K562 (cell line): ENCODE measurements around the gene MED15. TPM values are rescaled to one million over a fixed set of nuclear protein-coding genes. Genes with fewer than 3 reads are reported as not detected.

ENCODE experiments used
- DLX4 ChIP-seq: fragments of 250-450 bp; sonication (Bioruptor Pico); IDR thresholded peaks from 2 replicates; pipeline ENCODE4 v1.6.1; 2021; ENCODE audit warnings: mild to moderate bottlenecking
- DNMT1 ChIP-seq: fragments of 450-650 bp; IDR thresholded peaks from 2 replicates; pipeline ENCODE4 v1.6.1; 2016; ENCODE audit warnings: antibody characterized with exemption, mild to moderate bottlenecking
- DPF2 ChIP-seq: fragments of 450-650 bp; IDR thresholded peaks from 2 replicates; pipeline ENCODE4 v1.6.1; 2016
- ELK1 ChIP-seq: sonication (generic); formaldehyde crosslinking; IDR thresholded peaks from 2 replicates; pipeline ENCODE4 v1.8.1; 2022; ENCODE audit warnings: missing genetic modification reagents
- EP300 ChIP-seq: IDR thresholded peaks from 2 replicates; pipeline ENCODE4 v1.6.1; 2012; ENCODE audit warnings: low read length, improper control_type of control experiment
- HDAC6 ChIP-seq: IDR thresholded peaks from 2 replicates; pipeline ENCODE4 v1.6.1; 2012; ENCODE audit warnings: low read depth, mild to moderate bottlenecking, control low read depth, inconsistent platforms, low read length, moderate library complexity
- NFE2 ChIP-seq: IDR thresholded peaks from 2 replicates; pipeline ENCODE4 v1.6.1; 2014; ENCODE audit warnings: antibody characterized with exemption, low read depth
- POU5F1 ChIP-seq: fragments of 150-350 bp; IDR thresholded peaks from 2 replicates; pipeline ENCODE4 v1.6.1; 2014; ENCODE audit warnings: borderline replicate concordance, low read length, low read depth, mild to moderate bottlenecking; ENCODE audit not compliant: partially characterized antibody
- PRMT5 ChIP-seq: sonication (generic); formaldehyde crosslinking; IDR thresholded peaks from 2 replicates; pipeline ENCODE4 v1.5.0; 2020; ENCODE audit warnings: missing genetic modification reagents
- TFE3 ChIP-seq: fragments of 450-650 bp; formaldehyde crosslinking; IDR thresholded peaks from 2 replicates; pipeline ENCODE4 v1.4.0; 2020; ENCODE audit warnings: mild to moderate bottlenecking, mixed read lengths
- ZBTB40 ChIP-seq, 2 experiments: fragments of 450-650 bp in 1 of 2; sonication (generic) in 1 of 2; formaldehyde crosslinking in 1 of 2; IDR thresholded peaks; 2 replicates each; pipeline versions ENCODE4 v1.7.1 to v1.9.0; 2016 to 2022; ENCODE audit warnings: inconsistent platforms in 1 of 2, mild to moderate bottlenecking in 1 of 2, missing genetic modification reagents in 1 of 2
- ZNF121 ChIP-seq: sonication (generic); formaldehyde crosslinking; conservative IDR thresholded peaks from 2 replicates; pipeline ENCODE4 v1.8.0; 2022; ENCODE audit warnings: missing genetic modification reagents
- ZNF444 ChIP-seq: fragments of 250-450 bp; sonication (Bioruptor Pico); IDR thresholded peaks from 2 replicates; pipeline ENCODE4 v1.4.0; 2020; ENCODE audit warnings: mild to moderate bottlenecking, moderate library complexity
- ZNF445 ChIP-seq: fragments of 250-450 bp; sonication (Bioruptor Pico); IDR thresholded peaks from 2 replicates; pipeline ENCODE4 v1.4.0; 2020; ENCODE audit warnings: low read depth, mild to moderate bottlenecking, moderate library complexity
- ZNF57 ChIP-seq: fragments of 450-650 bp; formaldehyde crosslinking; IDR thresholded peaks from 2 replicates; pipeline ENCODE4 v1.4.0; 2020; ENCODE audit warnings: mild to moderate bottlenecking, moderate library complexity
- ZNF668 ChIP-seq: fragments of 250-450 bp; sonication (Bioruptor Pico); IDR thresholded peaks from 2 replicates; pipeline ENCODE4 v1.8.0; 2022; ENCODE audit warnings: mild to moderate bottlenecking, inconsistent platforms
- polyA plus RNA-seq, 8 experiments: library from polyadenylated mRNA; depleted of rRNA in 4 of 8; stranded (reverse) in 5 of 8; unstranded in 3 of 8; fragments of >200 nt; fragmentation: Nextera tagmentation in 2 of 8; fragmentation: Illumina TruSeq in 1 of 8; extraction: Ambion mirVana in 2 of 8; extraction: Trizol in 1 of 8; gene quantifications; 2 replicates each; pipeline versions ENCODE4 v1.2.1 to v1.2.3, GENCODE V29; 2011 to 2014; ENCODE audit warnings: inconsistent platforms in 1 of 8, missing spikeins in 1 of 8
- total RNA-seq, 7 experiments: library from RNA; depleted of rRNA in 6 of 7; stranded (reverse); fragments of >200 nt in 6 of 7; fragmentation: Illumina TruSeq in 2 of 7; extraction: Trizol in 2 of 7; gene quantifications; 2 replicates each; pipeline versions ENCODE4 v1.2.1 to v1.2.3, GENCODE V29; 2011 to 2021; ENCODE audit warnings: low replicate concordance in 1 of 7

MED15 gene
- total and polyA plus RNA-seq, 9 of the 15 experiments (the other 6 are each of a cell fraction or from before 2014, with no cell fraction given): 4.0 to 271 (median 60.1) TPM

GRCh38 chr22:20599117-20599516 lies 91.7 kb downstream of the MED15 start (continued):
- TF ChIP-seq ZBTB40 (IDR thresholded peaks at IDR 0.05): no peak
- no peak for TF ChIP-seq ZBTB40 (CRISPR knock-in tag; IDR thresholded peaks at IDR 0.05)
- no peak for TF ChIP-seq POU5F1
- TF ChIP-seq DPF2: no peak
- no peak for TF ChIP-seq ELK1 (CRISPR knock-in tag)
- no peak for TF ChIP-seq ZNF57 (CRISPR knock-in tag)
- TF ChIP-seq DNMT1: no peak
- no peak for TF ChIP-seq TFE3 (CRISPR knock-in tag)
- no peak for TF ChIP-seq DLX4 (CRISPR knock-in tag)
- TF ChIP-seq ZNF444 (CRISPR knock-in tag): no peak
- TF ChIP-seq EP300: no peak
- TF ChIP-seq NFE2: no peak
- no peak for TF ChIP-seq ZNF668 (CRISPR knock-in tag)
- TF ChIP-seq ZNF121: no peak
- TF ChIP-seq HDAC6: no peak
- TF ChIP-seq PRMT5: no peak
- TF ChIP-seq ZNF445 (CRISPR knock-in tag): no peak
